ENCODE measurements around the gene CNTNAP2.

The CNTNAP2 gene

DNA sequence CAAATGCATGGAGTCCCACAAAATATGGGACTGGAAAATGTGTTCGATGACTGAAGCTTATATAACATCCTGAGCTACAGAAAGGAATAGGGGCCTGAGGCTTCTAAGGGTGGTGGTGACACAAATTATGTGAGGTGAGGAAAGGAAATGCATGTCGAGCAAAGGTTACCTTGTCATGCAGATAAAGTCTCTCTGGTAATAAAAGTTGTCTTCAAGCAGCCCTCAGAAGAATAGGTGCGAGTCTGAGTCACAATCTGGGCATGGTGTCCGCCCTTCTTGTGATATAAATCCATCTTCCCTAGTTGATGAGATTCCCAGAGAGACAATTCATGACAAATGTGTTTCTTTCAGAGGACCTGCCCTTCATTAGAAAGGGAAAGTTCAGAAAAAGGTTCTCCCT is 1488.7 kb downstream of the CNTNAP2 start:
- no peaks in the 10 kb centered on the region for H4K20me1 ChIP-seq (ENCODE audit: insufficient read depth, low read length)
- no peaks in the 10 kb centered on the region for H3K4me1 ChIP-seq (ENCODE audit: insufficient read depth, low read length)
- H3K27ac ChIP-seq (ENCODE audit: low read length), result no peak overlapping the region
- no peaks in the 10 kb centered on the region for H3K9me3 ChIP-seq (ENCODE audit: insufficient read depth, low read length, severe bottlenecking)
- no peak for DNase-seq
- H3K36me3 ChIP-seq (ENCODE audit: insufficient read depth, low read length), result no peaks in the 10 kb centered on the region
- no peak overlapping the region for H3K4me2 ChIP-seq (ENCODE audit: insufficient read depth, low read length)
- no peaks in the 10 kb centered on the region for H3K27me3 ChIP-seq (ENCODE audit: insufficient read depth, low read length, poor library complexity)
- H3K4me3 ChIP-seq (ENCODE audit: low read depth in 1 of 2, low read length in 2 of 2), result no peak overlapping the region
- TF ChIP-seq, protein P1, sequence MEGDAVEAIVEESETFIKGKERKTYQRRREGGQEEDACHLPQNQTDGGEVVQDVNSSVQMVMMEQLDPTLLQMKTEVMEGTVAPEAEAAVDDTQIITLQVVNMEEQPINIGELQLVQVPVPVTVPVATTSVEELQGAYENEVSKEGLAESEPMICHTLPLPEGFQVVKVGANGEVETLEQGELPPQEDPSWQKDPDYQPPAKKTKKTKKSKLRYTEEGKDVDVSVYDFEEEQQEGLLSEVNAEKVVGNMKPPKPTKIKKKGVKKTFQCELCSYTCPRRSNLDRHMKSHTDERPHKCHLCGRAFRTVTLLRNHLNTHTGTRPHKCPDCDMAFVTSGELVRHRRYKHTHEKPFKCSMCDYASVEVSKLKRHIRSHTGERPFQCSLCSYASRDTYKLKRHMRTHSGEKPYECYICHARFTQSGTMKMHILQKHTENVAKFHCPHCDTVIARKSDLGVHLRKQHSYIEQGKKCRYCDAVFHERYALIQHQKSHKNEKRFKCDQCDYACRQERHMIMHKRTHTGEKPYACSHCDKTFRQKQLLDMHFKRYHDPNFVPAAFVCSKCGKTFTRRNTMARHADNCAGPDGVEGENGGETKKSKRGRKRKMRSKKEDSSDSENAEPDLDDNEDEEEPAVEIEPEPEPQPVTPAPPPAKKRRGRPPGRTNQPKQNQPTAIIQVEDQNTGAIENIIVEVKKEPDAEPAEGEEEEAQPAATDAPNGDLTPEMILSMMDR (IDR thresholded peaks at IDR 0.05; ENCODE audit: borderline replicate concordance, extremely low read depth, low read length, poor library complexity, severe bottlenecking), result no peak
- no peak for TF ChIP-seq EZH2 (IDR thresholded peaks at IDR 0.05; ENCODE audit: borderline replicate concordance, low read depth, low read length, severe bottlenecking)
- no peak for ATAC-seq (ENCODE audit: insufficient read depth, low read depth)
- H3K79me2 ChIP-seq (ENCODE audit: insufficient read depth, low read length), result no peaks in the 10 kb centered on the region
- H2AFZ ChIP-seq (ENCODE audit: low read depth, low read length), result no peak overlapping the region
- no peak overlapping the region for H3K9ac ChIP-seq (ENCODE audit: low read depth, low read length)

DNA sequence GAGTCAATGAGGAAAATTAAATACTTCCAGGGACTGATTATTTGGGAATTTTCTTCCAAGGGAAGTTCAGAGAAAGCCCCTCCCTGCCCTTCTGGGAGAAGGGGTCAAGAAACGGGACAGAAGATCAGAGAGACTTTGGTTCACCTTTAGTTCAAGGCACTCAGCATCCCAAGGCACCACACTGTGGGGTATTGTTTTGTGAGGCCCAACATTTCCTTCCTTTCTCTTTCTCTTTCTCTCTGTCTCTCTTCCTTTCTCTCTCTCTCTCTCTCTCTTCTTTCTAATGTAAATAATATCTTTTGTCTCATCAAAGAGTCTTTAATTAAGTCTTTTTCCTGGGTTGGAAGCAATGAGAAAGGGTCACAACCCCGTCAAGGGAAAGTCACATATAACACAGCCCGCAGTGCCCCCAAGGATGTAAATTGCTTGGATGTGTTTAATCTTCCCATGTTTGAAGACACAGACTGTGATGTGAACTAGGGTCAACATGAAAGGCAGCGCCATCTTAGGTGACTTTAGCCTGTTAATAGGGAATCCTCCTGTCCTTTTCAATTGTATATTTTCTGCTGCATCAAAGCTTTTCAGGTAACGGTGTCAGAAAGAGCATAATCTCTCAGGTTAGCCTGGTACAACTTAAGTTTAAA is 1490.7 kb downstream of the CNTNAP2 start:
- TF ChIP-seq, protein P1 (IDR thresholded peaks at IDR 0.05; ENCODE audit: borderline replicate concordance, extremely low read depth, low read length, poor library complexity, severe bottlenecking), result no peak
- TF ChIP-seq EZH2 (IDR thresholded peaks at IDR 0.05; ENCODE audit: borderline replicate concordance, low read depth, low read length, severe bottlenecking), result no peak
- H3K79me2 ChIP-seq (ENCODE audit: insufficient read depth, low read length), result no peaks in the 10 kb centered on the region
- no peaks in the 10 kb centered on the region for H3K4me1 ChIP-seq (ENCODE audit: insufficient read depth, low read length)
- H3K36me3 ChIP-seq (ENCODE audit: insufficient read depth, low read length), result no peaks in the 10 kb centered on the region
- no peak for ATAC-seq (ENCODE audit: insufficient read depth, low read depth)
- no peak overlapping the region for H2AFZ ChIP-seq (ENCODE audit: low read depth, low read length)
- no peak overlapping the region for H3K4me3 ChIP-seq (ENCODE audit: low read depth in 1 of 2, low read length in 2 of 2)
- no peaks in the 10 kb centered on the region for H4K20me1 ChIP-seq (ENCODE audit: insufficient read depth, low read length)
- no peak overlapping the region for H3K27ac ChIP-seq (ENCODE audit: low read length)
- no peaks in the 10 kb centered on the region for H3K27me3 ChIP-seq (ENCODE audit: insufficient read depth, low read length, poor library complexity)
- no peak overlapping the region for H3K4me2 ChIP-seq (ENCODE audit: insufficient read depth, low read length)
- no peak for DNase-seq
- H3K9me3 ChIP-seq (ENCODE audit: insufficient read depth, low read length, severe bottlenecking), result no peaks in the 10 kb centered on the region
- H3K9ac ChIP-seq (ENCODE audit: low read depth, low read length), result no peak overlapping the region

DNA sequence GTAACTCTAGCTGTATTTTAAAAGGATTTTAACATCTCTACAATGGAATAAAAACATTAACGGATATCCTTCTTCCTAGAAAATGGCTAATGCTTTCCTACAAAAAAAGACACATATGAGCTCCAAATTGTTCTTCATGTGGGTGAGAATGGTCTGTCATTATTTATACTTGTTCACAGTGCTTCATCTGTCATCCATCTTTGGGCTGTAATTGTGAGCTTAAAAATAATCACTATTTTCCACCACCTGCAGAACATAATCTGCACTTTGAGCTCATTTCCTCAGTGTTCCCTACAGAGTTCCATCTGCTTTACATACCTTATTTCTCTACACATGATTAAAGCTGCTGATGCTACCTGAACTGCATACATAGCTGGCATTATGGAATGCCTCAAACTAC is 1494.8 kb downstream of the CNTNAP2 start:
- Histone ChIP-seq H3K36me3 (ENCODE audit: insufficient read depth, low read length) (no peaks in the 10 kb centered on the region), H3K9me3 (ENCODE audit: insufficient read depth, low read length, severe bottlenecking) (no peaks in the 10 kb centered on the region), H3K27me3 (ENCODE audit: insufficient read depth, low read length, poor library complexity) (no peaks in the 10 kb centered on the region), H3K9ac (ENCODE audit: low read depth, low read length) (no peak overlapping the region), H3K4me1 (ENCODE audit: insufficient read depth, low read length) (no peaks in the 10 kb centered on the region), H2AFZ (ENCODE audit: low read depth, low read length) (no peak overlapping the region), H3K4me3 (ENCODE audit: low read depth in 1 of 2, low read length in 2 of 2) (no peak overlapping the region), H3K27ac (ENCODE audit: low read length) (no peak overlapping the region), H3K4me2 (ENCODE audit: insufficient read depth, low read length) (no peak overlapping the region), H4K20me1 (ENCODE audit: insufficient read depth, low read length) (no peaks in the 10 kb centered on the region), H3K79me2 (ENCODE audit: insufficient read depth, low read length) (no peaks in the 10 kb centered on the region)
- ATAC-seq (ENCODE audit: insufficient read depth, low read depth) (no peak), DNase-seq (no peak)
- TF ChIP-seq EZH2 (IDR thresholded peaks at IDR 0.05; ENCODE audit: borderline replicate concordance, low read depth, low read length, severe bottlenecking), result no peak
- TF ChIP-seq, protein P1 (IDR thresholded peaks at IDR 0.05; ENCODE audit: borderline replicate concordance, extremely low read depth, low read length, poor library complexity, severe bottlenecking), result no peak
